ENCODE results near the gene ADGRD1.

The ADGRD1 gene

DNA sequence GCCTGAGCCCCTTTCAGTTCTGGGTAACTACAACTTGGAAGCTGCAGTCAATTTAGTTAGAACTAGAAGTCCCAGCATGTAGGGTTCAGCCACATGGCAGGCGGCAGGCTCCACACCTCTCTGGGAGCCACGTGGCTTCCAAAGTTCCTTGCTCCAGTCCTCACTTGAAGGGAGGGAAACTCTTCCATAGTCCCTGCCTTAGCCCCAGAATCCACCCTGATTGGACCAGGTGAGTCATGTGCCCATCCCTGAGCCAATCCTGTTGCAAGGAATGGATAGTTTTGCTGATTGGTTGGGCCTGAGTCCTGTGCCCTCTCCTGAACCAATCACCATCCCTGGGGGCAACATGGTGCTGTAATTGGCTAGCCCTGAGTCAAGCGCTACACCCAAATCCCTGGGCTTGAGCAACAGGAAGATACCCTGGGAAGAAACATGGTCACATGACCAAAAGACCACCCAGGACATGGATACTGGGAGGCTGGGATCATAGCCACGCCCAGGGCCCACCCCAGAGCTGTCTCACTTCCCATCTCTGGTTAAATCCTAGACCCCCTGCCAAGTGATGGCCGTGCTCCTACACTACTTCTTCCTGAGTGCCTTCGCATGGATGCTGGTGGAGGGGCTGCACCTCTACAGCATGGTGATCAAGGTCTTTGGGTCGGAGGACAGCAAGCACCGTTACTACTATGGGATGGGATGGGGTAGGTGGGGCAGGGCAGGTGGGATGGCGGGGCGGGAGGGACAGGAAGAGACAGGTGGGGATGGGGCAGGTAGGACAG is 154.7 kb downstream of the ADGRD1 start:
- Histone ChIP-seq H3K27me3 (ENCODE audit: insufficient read depth, poor library complexity, severe bottlenecking) (no peaks in the 10 kb centered on the region), H3K4me3 (replicated peaks; ENCODE audit: insufficient read depth, low read length) (no peak overlapping the region), H3K27ac (replicated peaks) (no peak overlapping the region)
- no peak for TF ChIP-seq POLR2AphosphoS5 (IDR thresholded peaks at IDR 0.05; ENCODE audit: low read depth)
- no peak for TF ChIP-seq REST (IDR thresholded peaks at IDR 0.05; ENCODE audit: insufficient replicate concordance, low read depth)
- TF ChIP-seq, protein P1, sequence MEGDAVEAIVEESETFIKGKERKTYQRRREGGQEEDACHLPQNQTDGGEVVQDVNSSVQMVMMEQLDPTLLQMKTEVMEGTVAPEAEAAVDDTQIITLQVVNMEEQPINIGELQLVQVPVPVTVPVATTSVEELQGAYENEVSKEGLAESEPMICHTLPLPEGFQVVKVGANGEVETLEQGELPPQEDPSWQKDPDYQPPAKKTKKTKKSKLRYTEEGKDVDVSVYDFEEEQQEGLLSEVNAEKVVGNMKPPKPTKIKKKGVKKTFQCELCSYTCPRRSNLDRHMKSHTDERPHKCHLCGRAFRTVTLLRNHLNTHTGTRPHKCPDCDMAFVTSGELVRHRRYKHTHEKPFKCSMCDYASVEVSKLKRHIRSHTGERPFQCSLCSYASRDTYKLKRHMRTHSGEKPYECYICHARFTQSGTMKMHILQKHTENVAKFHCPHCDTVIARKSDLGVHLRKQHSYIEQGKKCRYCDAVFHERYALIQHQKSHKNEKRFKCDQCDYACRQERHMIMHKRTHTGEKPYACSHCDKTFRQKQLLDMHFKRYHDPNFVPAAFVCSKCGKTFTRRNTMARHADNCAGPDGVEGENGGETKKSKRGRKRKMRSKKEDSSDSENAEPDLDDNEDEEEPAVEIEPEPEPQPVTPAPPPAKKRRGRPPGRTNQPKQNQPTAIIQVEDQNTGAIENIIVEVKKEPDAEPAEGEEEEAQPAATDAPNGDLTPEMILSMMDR (IDR thresholded peaks at IDR 0.05; ENCODE audit: insufficient read depth, low read length), result no peak
- no peak for DNase-seq (ENCODE audit: low read depth in 1 of 2, low spot score in 1 of 2)

- DNase-seq (ENCODE audit: low read depth in 1 of 2, low spot score in 1 of 2), result no peak
- TF ChIP-seq REST (IDR thresholded peaks at IDR 0.05; ENCODE audit: insufficient replicate concordance, low read depth) (no peak), GABPA (IDR thresholded peaks at IDR 0.05; ENCODE audit: low read depth) (no peak), SPI1 (IDR thresholded peaks at IDR 0.05; ENCODE audit: borderline replicate concordance, low read depth) (no peak), POLR2AphosphoS5 (IDR thresholded peaks at IDR 0.05; ENCODE audit: low read depth) (no peak)
- TF ChIP-seq, protein P1 (IDR thresholded peaks at IDR 0.05; ENCODE audit: insufficient read depth, low read length), result no peak
- H3K27me3 ChIP-seq (ENCODE audit: insufficient read depth, poor library complexity, severe bottlenecking), result no peaks in the 10 kb centered on the region
- H3K4me3 ChIP-seq (replicated peaks; ENCODE audit: insufficient read depth, low read length), result no peak overlapping the region
- H3K27ac ChIP-seq (replicated peaks), result no peak overlapping the region
Measured at GRCh38 chr12:131111446-131111845, 157.7 kb downstream of the ADGRD1 start.

DNA sequence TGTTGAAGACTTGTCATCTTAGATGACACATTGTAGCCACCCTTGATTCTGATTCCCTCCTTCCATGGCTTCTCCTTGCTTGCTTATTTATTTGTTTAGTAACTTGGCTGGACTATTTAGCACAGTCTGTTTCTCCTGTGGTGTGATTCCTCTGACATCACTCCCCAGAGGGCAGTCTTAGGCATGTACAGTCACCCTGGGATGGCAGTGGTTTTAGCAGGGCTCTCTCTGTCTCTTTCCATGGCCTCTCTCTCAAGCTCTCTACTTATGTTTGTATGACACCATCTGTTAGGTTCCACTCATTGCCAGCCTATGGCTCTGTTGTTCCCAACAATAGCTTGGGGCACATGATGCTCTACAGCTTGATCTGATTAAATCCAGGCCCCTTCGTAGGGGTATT is 158.3 kb downstream of the ADGRD1 start:
- TF ChIP-seq POLR2AphosphoS5 (IDR thresholded peaks at IDR 0.05; ENCODE audit: low read depth) (no peak), REST (IDR thresholded peaks at IDR 0.05; ENCODE audit: insufficient replicate concordance, low read depth) (no peak), SPI1 (IDR thresholded peaks at IDR 0.05; ENCODE audit: borderline replicate concordance, low read depth) (no peak), GABPA (IDR thresholded peaks at IDR 0.05; ENCODE audit: low read depth) (no peak)
- TF ChIP-seq, protein P1 (IDR thresholded peaks at IDR 0.05; ENCODE audit: insufficient read depth, low read length), result no peak
- no peak for DNase-seq (ENCODE audit: low read depth in 1 of 2, low spot score in 1 of 2)
- Histone ChIP-seq H3K27ac (replicated peaks) (no peak overlapping the region), H3K4me3 (replicated peaks; ENCODE audit: insufficient read depth, low read length) (no peak overlapping the region), H3K27me3 (ENCODE audit: insufficient read depth, poor library complexity, severe bottlenecking) (no peaks in the 10 kb centered on the region)
